NT2/D1 (cell line): Measurements from ENCODE around the gene PMAIP1.

Experiments used
- DNase-seq: peaks from one replicate; pipeline ENCODE4 v3.0.0-alpha.2; 2011; ENCODE audit warnings: low read depth, low spot score
- H3K27me3 ChIP-seq: 2 replicates; pipeline ENCODE4 v1.6.0; 2011; ENCODE audit warnings: mild to moderate bottlenecking; ENCODE audit not compliant: insufficient read length, insufficient read depth
- H3K36me3 ChIP-seq: 2 replicates; pipeline ENCODE4 v1.6.1; 2011; ENCODE audit warnings: mild to moderate bottlenecking, low read length, mixed read lengths; ENCODE audit not compliant: insufficient read depth, insufficient read length
- H3K4me1 ChIP-seq: 2 replicates; pipeline ENCODE4 v1.5.1; 2011; ENCODE audit not compliant: insufficient read depth, insufficient read length
- H3K4me3 ChIP-seq: 2 replicates; pipeline ENCODE4 v1.5.1; 2011; ENCODE audit warnings: low read depth; ENCODE audit not compliant: insufficient read length
- H3K9ac ChIP-seq: 2 replicates; pipeline ENCODE4 v1.6.0; 2011; ENCODE audit warnings: low read depth; ENCODE audit not compliant: insufficient read length
- H3K9me3 ChIP-seq: 2 replicates; pipeline ENCODE4 v1.5.1; 2011; ENCODE audit warnings: mild to moderate bottlenecking, low read length; ENCODE audit not compliant: insufficient read depth
- SUZ12 ChIP-seq: IDR thresholded peaks from 2 replicates; pipeline ENCODE4 v1.6.1; 2011; ENCODE audit not compliant: insufficient read length, insufficient read depth; ENCODE audit errors: extremely low read depth
- YY1 ChIP-seq: IDR thresholded peaks from 2 replicates; pipeline ENCODE4 v1.6.1; 2011; ENCODE audit not compliant: insufficient read length, insufficient read depth
- ZNF274 ChIP-seq: IDR thresholded peaks from 2 replicates; pipeline ENCODE4 v1.6.1; 2011; ENCODE audit warnings: mild to moderate bottlenecking, low read depth, low read length

PMAIP1 gene

DNA sequence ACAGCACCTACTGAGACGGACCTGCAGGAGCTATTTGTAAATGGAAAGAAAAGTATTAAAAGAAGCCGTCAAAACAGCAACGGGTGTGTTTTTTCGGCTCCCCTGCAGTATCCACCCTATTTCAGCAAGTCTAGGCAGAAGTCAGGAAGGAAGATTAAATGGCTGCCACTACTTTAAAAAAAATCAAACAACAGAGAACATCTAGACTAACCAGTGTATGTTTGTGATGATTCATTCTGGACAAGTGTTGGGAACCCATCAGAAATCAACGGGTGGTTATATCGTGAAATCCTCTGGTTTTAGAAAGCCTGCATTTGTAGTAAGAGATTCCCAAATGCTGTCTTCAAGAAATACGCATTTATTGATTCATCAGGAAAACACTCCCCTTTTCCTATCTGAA, 9.0 kb downstream of the PMAIP1 start:
- no peaks in the 10 kb centered on the region for H3K4me1 ChIP-seq
- H3K9me3 ChIP-seq, result 0 out of 2 replicates have a peak, but pooled peaks cover 6% of the 10 kb centered on the region
- H3K27me3 ChIP-seq, result no peaks in the 10 kb centered on the region
- H3K4me3 ChIP-seq, result no peak overlapping the region
- peaks cover 6% of the 10 kb centered on the region for H3K36me3 ChIP-seq
- no peak for TF ChIP-seq YY1
- no peak for TF ChIP-seq SUZ12
- no peak for TF ChIP-seq ZNF274
- H3K9ac ChIP-seq, result no peak overlapping the region
- DNase-seq, result no peak

- no peaks in the 10 kb centered on the region for H3K27me3 ChIP-seq
- DNase-seq, result no peak
- H3K9ac ChIP-seq, result no peak overlapping the region
- 0 out of 2 replicates have a peak, but pooled peaks cover 6% of the 10 kb centered on the region for H3K9me3 ChIP-seq
- H3K4me1 ChIP-seq, result no peaks in the 10 kb centered on the region
- H3K4me3 ChIP-seq, result no peak overlapping the region
- TF ChIP-seq ZNF274 (no peak), SUZ12 (no peak), YY1 (no peak)
- no peaks in the 10 kb centered on the region for H3K36me3 ChIP-seq
Observed at GRCh38 chr18:59909289-59910036, 9.7 kb downstream of the PMAIP1 start.

- no peak for DNase-seq
- Histone ChIP-seq H3K9me3 (0 out of 2 replicates have a peak, but pooled peaks cover 6% of the 10 kb centered on the region), H3K27me3 (no peaks in the 10 kb centered on the region), H3K36me3 (no peaks in the 10 kb centered on the region), H3K9ac (no peak overlapping the region), H3K4me1 (no peaks in the 10 kb centered on the region), H3K4me3 (no peak overlapping the region)
- TF ChIP-seq SUZ12 (no peak), ZNF274 (no peak), YY1 (no peak)
Observed at GRCh38 chr18:59910967-59911366, 11.2 kb downstream of the PMAIP1 start.

DNA sequence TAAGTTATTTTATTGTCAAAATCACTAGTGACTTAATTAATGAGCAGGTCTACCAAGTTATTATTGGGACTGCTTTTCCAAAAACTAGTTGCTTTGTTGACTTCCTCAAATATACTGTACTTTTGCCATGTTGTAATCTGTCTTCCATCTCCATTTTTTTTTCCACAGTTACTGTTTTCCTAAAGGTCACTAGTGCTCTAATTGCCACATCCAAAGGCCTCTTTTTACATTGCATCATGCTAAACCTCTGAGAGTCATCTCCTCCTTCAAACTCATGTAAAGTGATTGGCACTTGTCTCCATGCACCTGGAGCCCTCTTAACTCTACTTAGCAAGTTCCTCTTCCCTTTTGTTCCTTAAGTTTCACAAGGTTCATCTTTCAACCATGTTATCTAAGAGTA, 11.8 kb downstream of the PMAIP1 start:
- no peaks in the 10 kb centered on the region for H3K36me3 ChIP-seq
- TF ChIP-seq SUZ12, result no peak
- no peak for TF ChIP-seq YY1
- no peak for TF ChIP-seq ZNF274
- DNase-seq, result no peak

GRCh38 chr18:59912007-59912550, 12.3 kb downstream of the PMAIP1 start:
- Histone ChIP-seq H3K27me3 (no peaks in the 10 kb centered on the region), H3K4me1 (no peaks in the 10 kb centered on the region)

More for the DNA sequence above, 11.8 kb downstream of the PMAIP1 start:
- Histone ChIP-seq H3K4me1 (no peaks in the 10 kb centered on the region), H3K4me3 (no peak overlapping the region), H3K9ac (no peak overlapping the region), H3K27me3 (no peaks in the 10 kb centered on the region), H3K9me3 (0 out of 2 replicates have a peak, but pooled peaks cover 6% of the 10 kb centered on the region)

GRCh38 chr18:59915606-59916005, 15.8 kb downstream of the PMAIP1 start:
- Histone ChIP-seq H3K36me3 (no peaks in the 10 kb centered on the region), H3K27me3 (no peaks in the 10 kb centered on the region), H3K9ac (no peak overlapping the region), H3K9me3 (0 out of 2 replicates have a peak, but pooled peaks cover 6% of the 10 kb centered on the region), H3K4me1 (no peaks in the 10 kb centered on the region), H3K4me3 (no peak overlapping the region)
- no peak for DNase-seq
- TF ChIP-seq YY1 (no peak), ZNF274 (no peak), SUZ12 (no peak)

More at GRCh38 chr18:59912007-59912550, 12.3 kb downstream of the PMAIP1 start:
- Histone ChIP-seq H3K4me3 (no peak overlapping the region), H3K9ac (no peak overlapping the region), H3K36me3 (no peaks in the 10 kb centered on the region), H3K9me3 (0 out of 2 replicates have a peak, but pooled peaks cover 6% of the 10 kb centered on the region)
- TF ChIP-seq ZNF274, result no peak
- no peak for TF ChIP-seq SUZ12
- TF ChIP-seq YY1, result no peak
- no peak for DNase-seq

DNA sequence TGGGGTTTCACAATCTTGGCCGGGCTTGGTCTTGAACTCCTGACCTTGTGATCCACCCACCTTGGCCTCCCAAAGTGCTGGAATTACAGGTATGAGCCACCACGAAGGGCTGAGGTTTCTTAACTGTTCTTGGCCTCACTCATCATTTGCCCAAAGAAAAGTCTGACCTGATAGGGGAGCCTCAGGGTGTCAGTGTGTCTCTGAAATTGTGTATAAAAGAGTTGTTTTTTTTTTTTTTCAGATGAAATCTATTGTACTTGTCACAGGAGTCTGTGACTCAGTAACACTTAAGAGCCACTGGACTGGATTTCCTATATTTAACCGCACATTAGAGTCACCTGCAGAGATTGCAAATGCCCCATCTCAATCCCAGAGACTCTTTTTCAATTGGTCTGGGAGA, 16.9 kb downstream of the PMAIP1 start:
- Histone ChIP-seq H3K27me3 (no peaks in the 10 kb centered on the region), H3K9ac (no peak overlapping the region), H3K4me3 (no peak overlapping the region), H3K9me3 (0 out of 2 replicates have a peak, but pooled peaks cover 6% of the 10 kb centered on the region), H3K36me3 (no peaks in the 10 kb centered on the region), H3K4me1 (no peaks in the 10 kb centered on the region)
- DNase-seq, result no peak
- TF ChIP-seq ZNF274, result no peak
- TF ChIP-seq SUZ12, result no peak
- no peak for TF ChIP-seq YY1
